Activated CD4-positive, CD25-positive, alpha-beta regulatory T cell treated with anti-CD3 and anti-CD28 coated beads, Interleukin-2, amount 50 U/mL, for 16 hours (primary cell): ENCODE measurements around the gene SEM1.
"Not testable (repeated sequence)": the region's sequence is repeated elsewhere in the genome, so short reads cannot be mapped to it uniquely, and the experiment has no call there.

Experiments used
- DNase-seq: peaks from one replicate; pipeline ENCODE4 v3.0.0-alpha.2; 2020; ENCODE audit warnings: low read depth, low spot score

The SEM1 gene

DNA sequence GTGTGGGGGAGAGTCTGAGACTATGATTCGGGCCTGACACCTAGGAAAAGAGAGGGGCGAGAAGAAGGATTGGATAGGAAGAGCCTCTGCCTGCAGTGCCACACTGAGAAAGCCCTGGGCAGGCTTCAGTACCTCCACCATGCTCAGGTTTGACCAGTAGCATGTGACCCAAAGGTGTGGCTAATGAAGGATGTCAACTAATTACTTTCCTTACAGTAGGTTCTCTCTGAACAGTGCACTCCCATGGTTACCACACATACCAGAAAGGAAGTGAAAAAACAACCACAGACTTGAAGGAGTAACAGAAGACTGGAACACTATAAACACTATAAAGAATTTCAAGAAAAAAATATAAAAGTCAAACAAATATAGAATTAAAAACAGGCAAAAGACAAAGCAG, 46.2 kb downstream of the SEM1 start:
- no peak for DNase-seq

DNA sequence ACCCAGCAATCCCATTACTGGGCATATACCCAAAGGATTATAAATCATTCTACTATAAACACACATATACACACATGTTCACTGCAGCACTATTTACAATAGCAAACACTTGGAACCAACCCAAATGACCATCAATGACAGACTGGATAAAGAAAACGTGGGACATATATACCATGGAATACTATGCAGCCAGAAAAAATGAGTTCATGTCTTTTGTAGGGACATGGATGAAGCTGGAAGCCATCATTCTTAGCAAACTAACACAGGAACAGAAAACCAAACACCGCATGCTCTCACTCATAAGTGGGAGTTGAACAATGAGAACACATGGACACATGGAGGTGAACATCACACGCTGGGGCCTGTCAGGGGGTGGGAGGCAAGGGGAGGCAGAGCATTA, 47.5 kb downstream of the SEM1 start:
- DNase-seq = not testable (repeated sequence)

DNA sequence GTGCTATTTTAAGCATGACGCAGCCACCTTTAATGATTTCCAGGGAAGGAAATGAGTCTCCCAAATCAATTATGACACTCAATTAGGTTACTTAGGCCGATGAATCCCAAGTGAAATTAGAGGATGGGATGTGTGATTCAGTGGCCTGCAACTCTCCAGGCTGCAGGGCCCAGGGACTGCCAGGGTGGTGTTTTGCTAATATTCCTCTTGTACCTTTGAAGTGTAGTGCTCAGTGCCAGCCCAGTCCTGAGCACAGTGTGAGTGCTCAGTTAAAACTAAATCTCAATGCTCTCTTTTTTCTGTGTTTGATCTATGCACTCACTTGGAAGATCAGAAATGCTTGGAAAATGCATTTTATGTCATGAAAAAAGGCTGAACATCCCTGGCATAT, 51.6 kb downstream of the SEM1 start:
- DNase-seq = no peak

DNA sequence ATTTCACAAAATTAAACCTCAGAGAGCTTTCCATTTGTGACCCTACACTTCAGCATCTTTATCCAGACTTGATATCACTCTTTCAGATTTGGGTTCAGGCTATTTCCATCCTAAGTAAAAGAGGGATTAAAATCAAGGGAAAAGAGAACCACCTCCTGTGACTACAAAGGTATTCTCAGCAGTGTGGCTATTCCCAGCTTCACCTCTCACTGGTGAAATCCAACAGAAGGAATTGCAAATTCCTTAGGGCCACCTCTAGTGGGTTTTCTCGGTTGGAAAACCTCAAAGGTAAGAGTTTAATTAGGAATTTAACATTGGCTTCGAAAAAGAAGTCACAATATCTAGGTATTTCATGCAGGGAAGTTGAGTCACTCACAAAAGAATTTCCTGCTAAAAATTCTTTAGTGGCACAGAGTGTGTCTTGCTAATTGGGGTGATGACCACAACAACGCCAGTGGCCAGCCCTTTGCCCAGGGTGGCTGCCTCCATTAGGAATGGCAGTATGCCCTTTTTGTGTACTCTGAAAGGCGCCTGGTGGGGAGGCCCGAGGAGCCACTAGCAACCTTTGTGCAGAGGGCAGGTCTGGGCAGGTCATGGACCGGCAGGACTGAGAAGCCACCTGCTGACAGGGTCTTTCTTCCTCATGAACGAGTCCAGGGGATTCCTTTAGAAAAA, 52.2 kb downstream of the SEM1 start:
- no peak for DNase-seq

DNA sequence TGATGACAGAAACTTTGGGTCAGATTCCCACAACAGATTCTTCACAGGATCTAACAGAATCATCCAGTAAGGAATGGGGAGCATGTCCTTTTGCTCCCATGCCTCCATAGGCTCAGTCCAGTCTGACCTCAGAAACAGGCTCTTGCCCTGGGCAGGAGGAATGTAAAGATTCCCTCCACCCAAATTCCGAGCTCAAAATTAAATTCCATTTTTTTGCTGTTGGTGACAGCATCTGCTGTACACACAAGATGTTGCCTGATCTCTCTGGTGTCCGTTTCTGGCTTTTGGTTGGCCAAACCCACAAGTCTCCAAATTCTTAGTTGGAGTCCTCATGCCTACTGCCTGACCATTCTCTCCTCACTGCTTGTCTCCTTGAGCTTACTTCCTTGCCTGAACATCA, 53.7 kb downstream of the SEM1 start:
- DNase-seq = no peak

DNA sequence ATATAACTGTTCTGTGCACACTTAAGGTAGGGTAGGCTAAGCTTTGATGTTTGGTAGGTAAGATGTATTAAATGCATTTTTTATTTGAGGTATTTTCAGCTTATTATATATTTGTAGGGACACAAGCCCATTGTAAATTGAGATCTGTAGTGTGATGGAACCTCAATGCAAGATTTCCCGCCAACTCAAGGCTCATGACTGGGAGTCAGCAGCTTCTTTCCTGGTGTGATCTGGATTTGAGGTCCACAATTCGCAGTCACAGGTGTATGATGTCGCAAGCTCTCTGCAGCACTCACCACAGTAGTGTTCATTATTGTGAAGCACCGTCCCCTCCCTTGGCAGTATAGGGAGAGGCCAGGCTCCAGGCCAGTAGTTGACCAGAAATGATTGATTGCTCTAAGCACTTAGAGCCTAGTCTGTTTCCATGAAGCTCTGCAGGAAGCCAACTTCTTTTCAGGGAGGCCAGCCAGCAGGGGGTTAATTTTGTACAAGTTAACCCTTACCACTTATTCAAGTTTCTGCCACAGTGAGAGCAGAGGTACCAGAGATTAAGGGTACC, 54.9 kb downstream of the SEM1 start:
- DNase-seq = no peak

DNA sequence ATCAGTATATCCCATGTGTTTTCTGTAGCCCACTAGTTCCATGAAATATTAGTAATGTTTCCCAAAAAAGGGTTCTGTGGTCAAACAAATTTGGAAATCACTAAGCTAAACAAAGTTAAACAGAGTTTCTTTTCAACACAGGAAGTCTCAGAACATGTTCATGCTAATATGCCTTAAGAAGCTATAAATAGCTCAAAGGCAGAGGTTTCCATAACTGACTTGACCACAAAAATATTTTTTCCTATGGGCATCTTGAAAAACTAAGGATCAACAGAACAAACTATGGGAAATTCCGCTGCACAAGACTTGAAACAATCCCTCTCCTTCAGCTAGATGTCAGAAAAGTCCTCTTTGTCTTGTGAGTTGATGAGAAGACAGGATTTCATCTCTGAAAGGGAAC, 59.7 kb downstream of the SEM1 start:
- no peak for DNase-seq

DNA sequence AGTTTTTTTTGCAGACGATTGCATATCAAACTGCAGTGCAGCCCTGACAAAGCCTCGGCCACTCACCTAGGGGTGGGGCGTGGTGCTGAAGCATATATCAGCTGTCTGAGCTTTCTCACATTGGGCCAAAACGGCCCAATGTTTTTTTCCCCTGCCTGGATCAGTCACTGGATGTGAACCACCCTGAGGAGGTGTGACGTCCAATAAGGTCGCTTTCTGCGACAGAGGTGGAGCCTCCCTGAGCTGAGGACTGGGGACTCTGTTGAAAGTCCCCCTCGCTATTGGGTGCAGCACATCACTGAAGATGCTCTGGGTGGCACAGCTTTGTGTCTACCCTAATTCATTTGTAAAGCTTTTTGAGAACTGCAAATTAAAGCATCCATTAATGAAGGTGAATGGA, 60.9 kb downstream of the SEM1 start:
- DNase-seq = no peak

DNA sequence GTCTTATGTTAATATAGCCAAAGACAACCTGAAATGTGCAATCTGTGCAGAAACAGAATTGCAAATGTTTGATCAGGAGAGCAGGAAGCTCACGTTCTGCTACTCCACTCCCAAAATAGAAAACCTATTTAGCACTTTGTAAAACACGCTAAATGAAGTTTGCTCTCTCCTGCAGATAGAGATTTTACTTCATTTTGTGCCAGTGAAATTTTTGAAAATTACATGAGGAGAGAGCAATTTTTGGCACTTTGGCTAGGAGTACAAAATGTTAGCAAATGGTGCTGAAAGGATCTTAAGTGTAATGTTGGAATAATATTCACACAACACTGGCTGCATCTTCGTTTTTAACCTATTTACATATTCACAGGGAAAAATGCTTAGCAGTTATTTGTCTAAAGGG, 61.9 kb downstream of the SEM1 start:
- no peak for DNase-seq

DNA sequence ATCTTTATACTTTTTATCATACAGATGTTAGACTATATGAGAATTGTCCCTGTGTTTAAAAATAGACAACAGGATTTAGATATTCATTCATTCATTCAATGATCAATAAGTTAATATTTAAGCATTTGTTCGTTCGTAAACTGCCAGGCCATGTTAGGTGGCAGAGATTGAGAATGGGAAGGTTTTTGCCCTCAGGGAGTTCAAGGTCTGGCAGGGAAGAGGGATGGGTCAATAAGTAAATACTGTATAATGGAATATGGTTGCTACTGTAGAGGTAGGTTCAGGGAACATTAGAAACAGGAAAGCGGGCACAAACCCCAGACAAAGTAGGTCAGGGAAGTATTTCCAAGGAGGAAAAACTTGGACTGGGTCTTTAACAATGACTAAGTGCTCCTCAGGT, 64.6 kb downstream of the SEM1 start:
- no peak for DNase-seq

DNA sequence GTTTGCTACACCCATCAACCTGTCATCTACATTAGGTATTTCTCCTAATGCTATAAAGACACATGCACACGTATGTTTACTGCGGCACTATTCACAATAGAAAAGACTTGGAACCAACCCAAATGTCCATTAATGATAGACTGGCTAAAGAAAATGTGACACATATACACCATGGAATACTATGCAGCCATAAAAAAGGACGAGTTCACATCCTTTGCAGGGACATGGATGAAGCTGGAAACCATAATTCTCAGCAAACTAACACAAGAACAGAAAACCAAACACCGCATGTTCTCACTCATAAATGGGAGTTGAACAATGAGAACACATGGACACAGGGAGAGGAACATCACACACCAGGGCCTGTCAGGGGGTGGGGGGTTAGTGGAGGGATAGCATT, 66.2 kb downstream of the SEM1 start:
- not testable (repeated sequence) for DNase-seq

DNA sequence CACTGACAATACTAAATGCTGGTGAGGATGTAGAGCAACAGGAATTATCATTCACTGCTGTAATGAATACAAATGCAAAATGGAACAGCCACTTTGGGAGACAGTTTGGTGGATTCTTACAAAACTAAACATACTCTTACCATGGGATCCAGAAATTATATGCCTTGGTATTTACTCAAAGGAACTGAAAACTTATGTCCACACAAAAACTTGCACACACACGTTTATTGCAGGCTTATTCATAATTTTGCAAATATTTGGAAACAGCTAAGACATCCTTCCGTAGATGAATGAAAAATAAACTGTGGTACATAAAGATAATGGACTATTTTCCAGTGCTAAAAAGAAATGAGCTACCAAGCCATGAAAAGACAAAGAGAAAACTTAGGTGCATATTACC, 69.6 kb downstream of the SEM1 start:
- DNase-seq = no peak
